Measurements from ENCODE around the gene ITGA11. TPM values are rescaled to one million over a fixed set of nuclear protein-coding genes. Genes with fewer than 3 reads are reported as not detected.

ITGA11 gene
- total RNA-seq, 2 donors from 2014 or later: 246 to 360 TPM

- ATAC-seq (ENCODE audit: insufficient number of reproducible peaks, low FRiP score, low read depth) (no peak), DNase-seq (ENCODE audit: low spot score) (no peak)
- H3K9me3 ChIP-seq: no peaks in the 10 kb centered on the region
- H3K4me3 ChIP-seq: no peak overlapping the region
- no peaks in the 10 kb centered on the region for H3K27me3 ChIP-seq (replicated peaks; ENCODE audit: insufficient read depth)
- H3K4me1 ChIP-seq (ENCODE audit: control insufficient read depth in 1 of 2, low read depth in 2 of 2): peaks cover 14 to 56% of the 10 kb centered on the region in 2 donors
- peak overlapping the region; percentile 63 to 71 for H3K27ac ChIP-seq
- H3K36me3 ChIP-seq: no peaks in the 10 kb centered on the region
- no peak for TF ChIP-seq CTCF (IDR thresholded peaks at IDR 0.05)
Observed at GRCh38 chr15:68385240-68385561, 46.8 kb downstream of the ITGA11 start.

GRCh38 chr15:68384451-68385239, 47.3 kb downstream of the ITGA11 start:
- H3K27me3 ChIP-seq (replicated peaks; ENCODE audit: insufficient read depth): no peaks in the 10 kb centered on the region
- no peaks in the 10 kb centered on the region for H3K9me3 ChIP-seq
- H3K4me1 ChIP-seq (ENCODE audit: control insufficient read depth in 1 of 2, low read depth in 2 of 2): peaks cover 14 to 56% of the 10 kb centered on the region in 2 donors
- TF ChIP-seq CTCF (IDR thresholded peaks at IDR 0.05): no peak
- ATAC-seq (ENCODE audit: insufficient number of reproducible peaks, low FRiP score, low read depth) (no peak), DNase-seq (ENCODE audit: low spot score) (no peak)
- H3K27ac ChIP-seq: peak overlapping the region; percentile 63 to 71
- H3K36me3 ChIP-seq: no peaks in the 10 kb centered on the region
- no peak overlapping the region for H3K4me3 ChIP-seq

- H3K27me3 ChIP-seq (replicated peaks; ENCODE audit: insufficient read depth): no peaks in the 10 kb centered on the region
- no peak overlapping the region for H3K4me3 ChIP-seq
- no peak for ATAC-seq (ENCODE audit: insufficient number of reproducible peaks, low FRiP score, low read depth)
- H3K9me3 ChIP-seq: no peaks in the 10 kb centered on the region
- peaks cover 3% of the 10 kb centered on the region for H3K36me3 ChIP-seq
- H3K4me1 ChIP-seq (ENCODE audit: control insufficient read depth in 1 of 2, low read depth in 2 of 2): peaks cover 14 to 57% of the 10 kb centered on the region in 2 donors
- peak; percentile 63 for TF ChIP-seq CTCF (IDR thresholded peaks at IDR 0.05)
- peak overlapping the region; percentile 63 to 71 for H3K27ac ChIP-seq
- DNase-seq (ENCODE audit: low spot score): no peak
Observed at GRCh38 chr15:68383161-68384074, 48.5 kb downstream of the ITGA11 start.

GRCh38 chr15:68382286-68383007, 49.5 kb downstream of the ITGA11 start:
- H3K27ac ChIP-seq: peak overlapping the region; percentile 6 to 63
- ATAC-seq (ENCODE audit: insufficient number of reproducible peaks, low FRiP score, low read depth): no peak
- DNase-seq (ENCODE audit: low spot score): no peak

More at GRCh38 chr15:68382286-68383007, 49.5 kb downstream of the ITGA11 start:
- Histone ChIP-seq H3K4me3 (no peak overlapping the region), H3K36me3 (peaks cover 3% of the 10 kb centered on the region), H3K27me3 (replicated peaks; ENCODE audit: insufficient read depth) (no peaks in the 10 kb centered on the region), H3K9me3 (no peaks in the 10 kb centered on the region), H3K4me1 (ENCODE audit: control insufficient read depth in 1 of 2, low read depth in 2 of 2) (peaks cover 14 to 57% of the 10 kb centered on the region in 2 donors)
- TF ChIP-seq CTCF (IDR thresholded peaks at IDR 0.05): no peak
